NB4 (cell line): ENCODE measurements around the gene KDM4C.

ENCODE experiments used
- DNase-seq: peaks from one replicate; pipeline ENCODE4 v3.0.0; 2010; ENCODE audit warnings: low read depth
- H3K4me3 ChIP-seq: one replicate; pipeline ENCODE4 v1.5.1; 2011; ENCODE audit warnings: mild to moderate bottlenecking, low read depth, low read length, moderate library complexity
- MAX ChIP-seq: IDR thresholded peaks from 2 replicates; pipeline ENCODE4 v1.6.1; 2011; ENCODE audit warnings: low read depth, low read length
- MYC ChIP-seq: IDR thresholded peaks from 2 replicates; pipeline ENCODE4 v1.6.1; 2011; ENCODE audit warnings: low read depth, low read length
- POLR2A ChIP-seq: IDR thresholded peaks from 2 replicates; pipeline ENCODE4 v1.6.1; 2011; ENCODE audit warnings: mild to moderate bottlenecking; ENCODE audit not compliant: insufficient read length; ENCODE audit errors: extremely low read depth
- TF ChIP-seq, protein P1 (sequence below): IDR thresholded peaks from one replicate; pipeline ENCODE4 v1.5.1; 2012; ENCODE audit warnings: low read depth, low read length

The KDM4C gene

DNA sequence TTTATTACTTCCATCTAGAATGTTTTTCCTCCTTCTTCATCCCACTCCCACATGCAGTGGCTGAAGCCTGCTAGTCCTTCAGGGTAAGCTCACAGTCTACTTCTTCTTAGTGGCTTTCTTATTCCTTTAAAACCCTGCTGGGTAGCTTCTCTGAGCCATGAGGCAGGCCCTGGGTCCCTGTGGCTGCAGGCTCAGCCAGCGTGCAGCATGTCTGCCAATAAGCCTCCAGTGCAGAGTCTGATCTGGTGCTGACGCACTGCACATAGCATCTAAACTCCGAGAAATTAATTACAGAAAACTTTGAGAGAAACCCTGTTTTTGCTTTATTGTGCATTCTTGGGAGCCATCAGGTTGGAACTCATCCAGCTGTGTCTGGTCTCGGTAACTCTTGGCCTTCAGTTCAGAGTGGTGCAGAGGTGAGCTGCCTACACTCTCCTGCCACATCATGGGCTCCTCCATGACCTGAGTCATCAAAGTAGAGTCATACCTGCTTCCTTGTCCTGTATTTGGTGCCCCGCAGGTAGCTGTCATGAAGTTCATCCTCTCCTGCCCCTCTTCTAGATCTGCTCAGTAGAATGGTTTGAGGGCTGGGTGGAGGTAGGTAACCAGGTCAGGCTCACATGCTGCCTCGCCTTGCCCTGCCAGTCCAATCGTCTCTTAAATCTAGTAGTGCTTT lies 339.4 kb downstream of the KDM4C start:
- H3K4me3 ChIP-seq = no peak overlapping the region
- DNase-seq = no peak
- TF ChIP-seq MYC (no peak), POLR2A (no peak), MAX (no peak)
- TF ChIP-seq, protein P1, sequence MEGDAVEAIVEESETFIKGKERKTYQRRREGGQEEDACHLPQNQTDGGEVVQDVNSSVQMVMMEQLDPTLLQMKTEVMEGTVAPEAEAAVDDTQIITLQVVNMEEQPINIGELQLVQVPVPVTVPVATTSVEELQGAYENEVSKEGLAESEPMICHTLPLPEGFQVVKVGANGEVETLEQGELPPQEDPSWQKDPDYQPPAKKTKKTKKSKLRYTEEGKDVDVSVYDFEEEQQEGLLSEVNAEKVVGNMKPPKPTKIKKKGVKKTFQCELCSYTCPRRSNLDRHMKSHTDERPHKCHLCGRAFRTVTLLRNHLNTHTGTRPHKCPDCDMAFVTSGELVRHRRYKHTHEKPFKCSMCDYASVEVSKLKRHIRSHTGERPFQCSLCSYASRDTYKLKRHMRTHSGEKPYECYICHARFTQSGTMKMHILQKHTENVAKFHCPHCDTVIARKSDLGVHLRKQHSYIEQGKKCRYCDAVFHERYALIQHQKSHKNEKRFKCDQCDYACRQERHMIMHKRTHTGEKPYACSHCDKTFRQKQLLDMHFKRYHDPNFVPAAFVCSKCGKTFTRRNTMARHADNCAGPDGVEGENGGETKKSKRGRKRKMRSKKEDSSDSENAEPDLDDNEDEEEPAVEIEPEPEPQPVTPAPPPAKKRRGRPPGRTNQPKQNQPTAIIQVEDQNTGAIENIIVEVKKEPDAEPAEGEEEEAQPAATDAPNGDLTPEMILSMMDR = no peak

DNA sequence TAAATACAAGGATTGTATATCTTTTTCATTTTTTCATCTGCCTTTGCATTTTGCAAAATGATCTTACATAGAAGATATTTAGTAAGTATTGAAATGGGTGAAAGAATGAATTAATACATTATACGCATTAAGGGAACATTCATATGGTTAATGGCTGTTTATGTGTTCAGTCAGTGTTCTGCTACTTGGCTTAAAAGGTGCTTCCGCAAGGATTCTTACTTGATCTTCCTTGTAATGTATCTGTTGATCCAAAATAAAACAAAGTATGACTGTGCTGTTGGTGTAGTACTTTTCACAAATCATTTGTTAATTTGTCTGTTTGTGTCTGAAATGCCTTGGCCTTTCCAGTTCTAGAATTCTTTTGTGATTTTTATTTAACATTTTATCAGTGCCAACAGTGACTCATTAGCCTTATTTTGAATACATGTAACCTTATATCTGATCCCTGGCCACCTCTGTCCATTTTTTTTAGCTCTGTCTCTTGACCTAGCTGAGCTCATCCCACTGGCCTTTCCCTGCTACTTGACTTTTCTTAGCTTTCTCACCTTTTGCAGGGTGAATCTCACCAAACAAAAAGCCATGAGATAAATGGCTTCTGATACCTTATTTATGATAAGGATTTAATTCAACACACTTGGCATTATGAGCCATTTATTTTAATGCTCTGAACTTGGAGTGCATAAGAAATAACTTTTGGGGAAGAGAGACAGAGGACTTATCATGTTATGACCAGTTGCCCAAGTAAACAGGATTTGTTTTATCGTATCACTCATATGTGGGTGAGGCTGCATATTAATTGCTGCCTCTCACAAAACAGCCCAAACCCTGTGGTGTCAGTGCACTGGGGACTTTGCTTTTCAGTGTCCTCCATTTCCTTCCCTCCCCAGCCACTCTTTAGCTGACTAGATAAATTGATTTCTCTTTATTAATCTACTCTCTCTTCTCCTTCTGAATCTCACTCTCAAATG lies 340.3 kb downstream of the KDM4C start:
- no peak overlapping the region for H3K4me3 ChIP-seq
- no peak for DNase-seq
- no peak for TF ChIP-seq MAX
- no peak for TF ChIP-seq MYC
- TF ChIP-seq POLR2A = no peak
- TF ChIP-seq, protein P1 = no peak

DNA sequence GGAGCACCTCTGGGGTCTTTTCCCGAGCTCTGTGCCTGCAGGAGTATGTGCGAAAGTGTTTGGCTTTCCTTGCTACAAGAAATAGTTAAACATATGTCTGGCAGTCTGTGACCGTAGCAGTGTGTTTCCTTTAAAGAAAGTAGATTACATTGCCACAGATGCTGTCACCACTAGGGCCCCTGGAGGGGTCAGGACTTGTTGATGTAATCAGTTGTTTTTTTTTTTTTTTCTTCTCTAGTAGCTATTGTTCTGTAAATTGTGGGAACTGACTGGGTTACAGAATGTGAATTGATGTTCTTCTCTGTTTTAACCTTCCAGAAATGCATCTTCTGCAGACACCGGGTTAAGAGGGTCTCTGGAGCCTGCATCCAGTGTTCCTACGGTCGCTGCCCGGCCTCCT lies 345.6 kb downstream of the KDM4C start:
- H3K4me3 ChIP-seq = no peak overlapping the region
- DNase-seq = peak; percentile 49
- no peak for TF ChIP-seq POLR2A
- no peak for TF ChIP-seq MYC
- TF ChIP-seq, protein P1 = no peak
- no peak for TF ChIP-seq MAX

DNA sequence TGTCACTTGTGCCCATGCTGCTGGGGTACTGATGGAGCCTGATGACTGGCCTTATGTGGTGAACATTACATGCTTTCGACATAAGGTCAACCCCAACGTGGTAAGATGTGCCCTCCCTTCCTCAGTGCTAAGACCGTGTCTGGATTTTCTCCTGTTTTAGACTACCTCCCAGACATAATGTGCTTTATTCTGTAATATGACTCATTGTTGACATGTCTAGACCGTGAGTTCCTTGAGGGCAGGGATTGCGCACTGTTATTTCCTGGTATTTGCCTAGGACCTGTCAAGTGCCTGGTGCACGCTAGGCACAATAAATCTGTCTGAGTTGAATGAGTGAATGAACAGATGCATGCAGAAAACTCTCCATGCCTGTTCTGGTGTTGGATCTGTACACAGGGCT lies 346.0 kb downstream of the KDM4C start:
- TF ChIP-seq POLR2A (no peak), MAX (no peak), MYC (no peak)
- TF ChIP-seq, protein P1 = no peak
- DNase-seq = peak; percentile 50
- H3K4me3 ChIP-seq = no peak overlapping the region

DNA sequence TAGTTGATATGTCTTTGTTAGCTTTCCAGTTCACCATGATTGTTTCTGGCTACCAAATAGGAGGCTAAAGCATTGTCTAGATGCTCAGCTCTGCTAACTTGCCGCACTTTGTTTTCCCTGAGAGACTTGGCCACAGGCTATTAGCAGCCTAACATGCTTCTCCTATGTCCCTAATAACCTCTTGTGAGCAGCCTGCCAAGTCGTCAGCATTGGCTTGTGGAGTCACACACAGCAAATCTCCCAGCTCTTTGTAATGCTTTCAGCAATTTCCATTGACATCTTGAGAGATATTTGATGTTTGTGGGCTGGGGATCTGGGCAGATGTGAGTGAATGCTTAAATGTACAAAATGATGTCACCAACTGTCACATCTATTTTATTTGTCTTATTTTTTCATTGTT lies 346.9 kb downstream of the KDM4C start:
- no peak overlapping the region for H3K4me3 ChIP-seq
- peak; percentile 17 for DNase-seq
- TF ChIP-seq POLR2A (no peak), MYC (no peak), MAX (no peak)
- TF ChIP-seq, protein P1 = no peak
